ENCODE results near the gene MYO1B.
"Not testable (repeated sequence)": the region's sequence is repeated elsewhere in the genome, so short reads cannot be mapped to it uniquely, and the experiment has no call there.

MYO1B gene

GRCh38 chr2:191432121-191432520 lies 186.9 kb downstream of the MYO1B start:
- H3K27ac ChIP-seq: no peak overlapping the region
- no peak for DNase-seq (ENCODE audit: low read depth, low spot score)

- no peak for DNase-seq (ENCODE audit: low read depth, low spot score)
- H3K27ac ChIP-seq: no peak overlapping the region
These were observed 188.9 kb downstream of the MYO1B start for GRCh38 chr2:191434072-191434471.

- DNase-seq (ENCODE audit: low read depth, low spot score): no peak
- H3K27ac ChIP-seq: no peak overlapping the region
These were observed 189.9 kb downstream of the MYO1B start for GRCh38 chr2:191435141-191435540.

- no peak for DNase-seq (ENCODE audit: low read depth, low spot score)
- no peak overlapping the region for H3K27ac ChIP-seq
These were observed 191.3 kb downstream of the MYO1B start for GRCh38 chr2:191436368-191437055.

- DNase-seq (ENCODE audit: low read depth, low spot score): no peak
- no peak overlapping the region for H3K27ac ChIP-seq
These were observed 194.3 kb downstream of the MYO1B start for GRCh38 chr2:191439481-191439880.

GRCh38 chr2:191441496-191442214 lies 196.5 kb downstream of the MYO1B start:
- H3K27ac ChIP-seq: no peak overlapping the region
- no peak for DNase-seq (ENCODE audit: low read depth, low spot score)

GRCh38 chr2:191443446-191443845 lies 198.2 kb downstream of the MYO1B start:
- DNase-seq (ENCODE audit: low read depth, low spot score): no peak
- no peak overlapping the region for H3K27ac ChIP-seq

GRCh38 chr2:191446910-191447309 lies 201.7 kb downstream of the MYO1B start:
- no peak for DNase-seq (ENCODE audit: low read depth, low spot score)
- no peak overlapping the region for H3K27ac ChIP-seq

- no peak for DNase-seq (ENCODE audit: low read depth, low spot score)
- H3K27ac ChIP-seq: no peak overlapping the region
These were observed 205.9 kb downstream of the MYO1B start for GRCh38 chr2:191451116-191451515.

GRCh38 chr2:191452065-191452464 lies 206.9 kb downstream of the MYO1B start:
- DNase-seq (ENCODE audit: low read depth, low spot score): no peak
- H3K27ac ChIP-seq: no peak overlapping the region

GRCh38 chr2:191453761-191454160 lies 208.6 kb downstream of the MYO1B start:
- H3K27ac ChIP-seq: no peak overlapping the region
- no peak for DNase-seq (ENCODE audit: low read depth, low spot score)

GRCh38 chr2:191456506-191456905 lies 211.3 kb downstream of the MYO1B start:
- DNase-seq (ENCODE audit: low read depth, low spot score); H3K27ac ChIP-seq: not testable (repeated sequence)

GRCh38 chr2:191459158-191459557 lies 214.0 kb downstream of the MYO1B start:
- DNase-seq (ENCODE audit: low read depth, low spot score): no peak
- no peak overlapping the region for H3K27ac ChIP-seq

- no peak for DNase-seq (ENCODE audit: low read depth, low spot score)
- no peak overlapping the region for H3K27ac ChIP-seq
These were observed 217.2 kb downstream of the MYO1B start for GRCh38 chr2:191462370-191462769.

- no peak for DNase-seq (ENCODE audit: low read depth, low spot score)
- H3K27ac ChIP-seq: no peak overlapping the region
These were observed 218.6 kb downstream of the MYO1B start for GRCh38 chr2:191463790-191464189.

- H3K27ac ChIP-seq: no peak overlapping the region
- DNase-seq (ENCODE audit: low read depth, low spot score): no peak
These were observed 220.7 kb downstream of the MYO1B start for GRCh38 chr2:191465766-191466420.

- DNase-seq (ENCODE audit: low read depth, low spot score): no peak
- no peak overlapping the region for H3K27ac ChIP-seq
These were observed 221.9 kb downstream of the MYO1B start for GRCh38 chr2:191467113-191467512.

GRCh38 chr2:191470306-191470705 lies 225.1 kb downstream of the MYO1B start:
- no peak for DNase-seq (ENCODE audit: low read depth, low spot score)
- H3K27ac ChIP-seq: no peak overlapping the region

- H3K27ac ChIP-seq: no peak overlapping the region
- DNase-seq (ENCODE audit: low read depth, low spot score): no peak
These were observed 229.3 kb downstream of the MYO1B start for GRCh38 chr2:191474464-191474863.

Data from epithelial cell of prostate (primary cell).